Neuronal stem cell (in vitro differentiated cells): ENCODE results near the gene BID.

Source experiments
- DNase-seq: peaks from one replicate; pipeline ENCODE4 v3.0.0-alpha.2; 2013; ENCODE audit warnings: low spot score
- H2AFZ ChIP-seq: one replicate; pipeline ENCODE4 v1.6.1; 2013; ENCODE audit warnings: mild to moderate bottlenecking, low read length, inconsistent platforms
- H2AK5ac ChIP-seq: 2 replicates; pipeline ENCODE4 v1.6.1; 2013; ENCODE audit warnings: low read depth, mild to moderate bottlenecking, inconsistent platforms, low read length, moderate library complexity, mixed read lengths
- H2BK120ac ChIP-seq: 2 replicates; pipeline ENCODE4 v1.6.1; 2013; ENCODE audit warnings: low read depth, mild to moderate bottlenecking, inconsistent platforms, low read length, moderate library complexity, mixed read lengths
- H2BK12ac ChIP-seq: one replicate; pipeline ENCODE4 v1.6.1; 2013; ENCODE audit warnings: low read length, inconsistent platforms
- H2BK15ac ChIP-seq: 2 replicates; pipeline ENCODE4 v1.6.1; 2013; ENCODE audit warnings: mild to moderate bottlenecking, low read length, inconsistent platforms, mixed read lengths
- H2BK5ac ChIP-seq: one replicate; pipeline ENCODE4 v1.6.1; 2013; ENCODE audit warnings: inconsistent platforms, mild to moderate bottlenecking, low read length, moderate library complexity
- H3K14ac ChIP-seq: one replicate; pipeline ENCODE4 v1.6.1; 2013; ENCODE audit warnings: low read length, inconsistent platforms
- H3K18ac ChIP-seq: 2 replicates; pipeline ENCODE4 v1.6.1; 2013; ENCODE audit warnings: low read length, inconsistent platforms
- H3K23ac ChIP-seq: 2 replicates; pipeline ENCODE4 v1.6.1; 2013; ENCODE audit warnings: low read depth, mild to moderate bottlenecking, mixed read lengths, low read length, inconsistent platforms; ENCODE audit not compliant: poor library complexity
- H3K27ac ChIP-seq: replicated peaks from 3 replicates; pipeline ENCODE4 v1.5.1; 2013; ENCODE audit warnings: low read length, inconsistent platforms
- H3K27me3 ChIP-seq, 3 experiments: 2 replicates each; pipeline ENCODE4 v1.6.1; 2013; ENCODE audit warnings: low read length in 3 of 3, mild to moderate bottlenecking in 2 of 3, inconsistent platforms in 1 of 3, low read depth in 1 of 3, mixed read lengths in 1 of 3, moderate library complexity in 1 of 3; ENCODE audit not compliant: control insufficient read depth in 3 of 3, insufficient read depth in 3 of 3
- H3K36me3 ChIP-seq, 2 donors: replicated peaks in 1 of 2; 2 replicates each; pipeline ENCODE4 v1.6.1; 2013; ENCODE audit warnings: low read length in 2 of 2; ENCODE audit not compliant: control insufficient read depth in 2 of 2, insufficient read depth in 2 of 2
- H3K4ac ChIP-seq: 2 replicates; pipeline ENCODE4 v1.6.1; 2013; ENCODE audit warnings: inconsistent platforms, mild to moderate bottlenecking, low read length, moderate library complexity
- H3K4me1 ChIP-seq, 2 donors: 1 replicate in 1 of 2; 2 replicates in 1 of 2; pipeline ENCODE4 v1.6.1; 2013; ENCODE audit warnings: low read length in 2 of 2, low read depth in 1 of 2; ENCODE audit not compliant: control insufficient read depth in 2 of 2, insufficient read depth in 1 of 2
- H3K4me2 ChIP-seq: one replicate; pipeline ENCODE4 v1.6.1; 2013; ENCODE audit warnings: mild to moderate bottlenecking, low read length, inconsistent platforms; ENCODE audit not compliant: insufficient read depth, poor library complexity, severe bottlenecking
- H3K4me3 ChIP-seq, 2 donors: 2 replicates each; pipeline ENCODE4 v1.5.1; 2013; ENCODE audit warnings: low read length in 2 of 2, mild to moderate bottlenecking in 2 of 2, inconsistent platforms in 1 of 2, moderate library complexity in 1 of 2
- H3K79me1 ChIP-seq: one replicate; pipeline ENCODE4 v1.6.1; 2013; ENCODE audit warnings: low read depth, mild to moderate bottlenecking, inconsistent platforms, low read length, moderate library complexity
- H3K9ac ChIP-seq: one replicate; pipeline ENCODE4 v1.6.1; 2013; ENCODE audit warnings: mild to moderate bottlenecking, low read depth, low read length, inconsistent platforms; ENCODE audit not compliant: poor library complexity
- H3K9me3 ChIP-seq, 2 donors: replicated peaks in 1 of 2; 2 replicates each; pipeline versions ENCODE3 to v1.6.1; 2013; ENCODE audit warnings: low read length in 2 of 2, mild to moderate bottlenecking in 2 of 2, inconsistent platforms in 1 of 2, low read depth in 1 of 2, mixed read lengths in 1 of 2, moderate library complexity in 1 of 2; ENCODE audit not compliant: control insufficient read depth in 2 of 2, insufficient read depth in 1 of 2
- H4K8ac ChIP-seq: one replicate; pipeline ENCODE4 v1.6.1; 2013; ENCODE audit warnings: low read depth, mild to moderate bottlenecking, inconsistent platforms, low read length, moderate library complexity
- H4K91ac ChIP-seq: one replicate; pipeline ENCODE4 v1.6.1; 2013; ENCODE audit warnings: low read length, low read depth, mild to moderate bottlenecking, inconsistent platforms; ENCODE audit not compliant: poor library complexity
- WGBS, 2 donors: extraction: QIAGEN DNeasy Blood & Tissue Kit; methylation state at CpG; one replicate each; pipeline ENCODE4 v1.1.7; 2013; ENCODE audit warnings: missing lambda C conversion rate in 2 of 2, mixed read lengths in 1 of 2; ENCODE audit not compliant: insufficient read length in 2 of 2, insufficient replicate concordance in 1 of 2; ENCODE audit errors: extremely low coverage in 2 of 2; 5-methylcytosine and 5-hydroxymethylcytosine counted together

BID gene

GRCh38 chr22:17817079-17817478 lies 42.8 kb upstream of the BID start:
- H3K9ac ChIP-seq: no peak overlapping the region
- H3K4me1 ChIP-seq: no peaks in the 10 kb centered on the region
- DNase-seq: no peak
- peaks cover 13 to 46% of the 10 kb centered on the region in 2 donors for H3K36me3 ChIP-seq
- no peak overlapping the region for H2BK120ac ChIP-seq
- no peak overlapping the region for H2BK12ac ChIP-seq
- no peak overlapping the region for H3K4ac ChIP-seq
- no peaks in the 10 kb centered on the region for H3K27me3 ChIP-seq
- H3K23ac ChIP-seq: no peak overlapping the region
- H2AFZ ChIP-seq: no peak overlapping the region
- H3K9me3 ChIP-seq: no peaks in the 10 kb centered on the region
- H2BK5ac ChIP-seq: peak overlapping the region; percentile 32
- H3K79me1 ChIP-seq: peaks cover 1% of the 10 kb centered on the region
- H3K14ac ChIP-seq: peak overlapping the region; percentile 17
- no peak overlapping the region for H4K91ac ChIP-seq
- H3K4me2 ChIP-seq: no peak overlapping the region
- no peak overlapping the region for H4K8ac ChIP-seq
- H3K18ac ChIP-seq: no peak overlapping the region
- WGBS, 2 donors: no CpG with 5 or more reads among the region's 21 CpGs
- H3K27ac ChIP-seq: no peak overlapping the region
- no peak overlapping the region for H2BK15ac ChIP-seq
- H3K4me3 ChIP-seq: no peak overlapping the region
- H2AK5ac ChIP-seq: no peak overlapping the region

- Histone ChIP-seq H3K79me1 (peaks cover 2% of the 10 kb centered on the region), H3K4ac (no peak overlapping the region), H2BK15ac (no peak overlapping the region), H2BK120ac (no peak overlapping the region), H2AK5ac (no peak overlapping the region), H2BK5ac (peak overlapping the region; percentile 32), H3K27ac (no peak overlapping the region), H3K9ac (no peak overlapping the region), H4K8ac (no peak overlapping the region), H3K27me3 (no peaks in the 10 kb centered on the region), H3K36me3 (peaks cover 13 to 45% of the 10 kb centered on the region in 2 donors), H4K91ac (no peak overlapping the region), H3K14ac (peak overlapping the region; percentile 17), H3K4me3 (no peak overlapping the region), H3K4me1 (no peaks in the 10 kb centered on the region), H3K18ac (no peak overlapping the region), H2BK12ac (no peak overlapping the region), H3K9me3 (no peaks in the 10 kb centered on the region), H3K4me2 (no peak overlapping the region), H3K23ac (no peak overlapping the region), H2AFZ (no peak overlapping the region)
- WGBS, 2 donors: no CpG with 5 or more reads among the region's 14 CpGs
- DNase-seq: no peak
These were observed 42.4 kb upstream of the BID start for GRCh38 chr22:17816649-17817048.

- no peak overlapping the region for H3K4me3 ChIP-seq
- no peak overlapping the region for H3K27ac ChIP-seq
- H4K91ac ChIP-seq: no peak overlapping the region
- H3K4me1 ChIP-seq: no peaks in the 10 kb centered on the region
- H3K4ac ChIP-seq: no peak overlapping the region
- no peak overlapping the region for H3K4me2 ChIP-seq
- no peak overlapping the region for H2BK15ac ChIP-seq
- H3K79me1 ChIP-seq: peaks cover 2% of the 10 kb centered on the region
- no peaks in the 10 kb centered on the region for H3K9me3 ChIP-seq
- no peaks in the 10 kb centered on the region for H3K27me3 ChIP-seq
- no peak overlapping the region for H2BK120ac ChIP-seq
- DNase-seq: no peak
- no peak overlapping the region for H3K9ac ChIP-seq
- peaks cover 12 to 39% of the 10 kb centered on the region in 2 donors for H3K36me3 ChIP-seq
- H2AK5ac ChIP-seq: no peak overlapping the region
- no peak overlapping the region for H2AFZ ChIP-seq
- peak overlapping the region; percentile 32 for H2BK5ac ChIP-seq
- peak overlapping the region; percentile 34 for H3K23ac ChIP-seq
- no peak overlapping the region for H2BK12ac ChIP-seq
- no peak overlapping the region for H3K18ac ChIP-seq
- WGBS, 2 donors: no CpG with 5 or more reads among the region's 15 CpGs
- no peak overlapping the region for H4K8ac ChIP-seq
- no peak overlapping the region for H3K14ac ChIP-seq
These were observed 41.5 kb upstream of the BID start for GRCh38 chr22:17815703-17816254.

DNA sequence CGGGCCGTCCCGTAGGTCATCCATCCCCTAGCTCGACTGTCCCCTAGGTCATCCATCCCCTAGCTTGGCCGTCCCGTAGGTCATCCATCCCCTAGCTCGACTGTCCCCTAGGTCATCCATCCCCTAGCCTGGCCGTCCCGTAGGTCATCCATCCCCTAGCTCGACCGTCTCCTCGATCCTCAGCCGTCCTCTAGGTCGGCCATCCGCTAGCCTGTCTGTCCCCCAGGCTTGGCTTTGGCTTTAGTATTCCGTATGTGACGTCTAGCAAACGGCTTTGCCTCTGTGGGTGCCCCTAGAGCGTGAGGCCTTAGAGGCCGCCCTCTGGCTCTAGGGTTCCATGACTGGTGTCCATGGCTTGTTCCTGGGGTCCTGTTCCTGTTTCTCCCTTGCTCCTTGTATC lies 40.6 kb upstream of the BID start:
- WGBS, 2 donors: no CpG with 5 or more reads among the region's 20 CpGs
- peaks cover 16 to 42% of the 10 kb centered on the region in 2 donors for H3K36me3 ChIP-seq
- no peak overlapping the region for H3K4ac ChIP-seq

More for the DNA sequence above, 40.6 kb upstream of the BID start:
- Histone ChIP-seq H3K9ac (no peak overlapping the region), H2BK12ac (no peak overlapping the region), H4K8ac (no peak overlapping the region), H3K27me3 (no peaks in the 10 kb centered on the region), H3K4me3 (no peak overlapping the region), H3K4me1 (no peaks in the 10 kb centered on the region), H2AK5ac (no peak overlapping the region), H2BK5ac (no peak overlapping the region), H3K14ac (no peak overlapping the region), H3K79me1 (peaks cover 2% of the 10 kb centered on the region), H3K18ac (no peak overlapping the region), H3K23ac (no peak overlapping the region), H2BK15ac (no peak overlapping the region), H3K27ac (no peak overlapping the region), H2AFZ (no peak overlapping the region), H3K4me2 (no peak overlapping the region), H4K91ac (no peak overlapping the region), H3K9me3 (no peaks in the 10 kb centered on the region), H2BK120ac (no peak overlapping the region)
- no peak for DNase-seq
